ENCODE results near the gene IGFBP2. TPM values are rescaled to one million over a fixed set of nuclear protein-coding genes. Genes with fewer than 3 reads are reported as not detected.
A peak's percentile ranks its signal among the peaks of the same experiment; 100 is the strongest.

IGFBP2 gene
- total and polyA plus RNA-seq, 2 of the 4 experiments (the other 2 are of a cell fraction) = 33.5 to 236 TPM

DNA sequence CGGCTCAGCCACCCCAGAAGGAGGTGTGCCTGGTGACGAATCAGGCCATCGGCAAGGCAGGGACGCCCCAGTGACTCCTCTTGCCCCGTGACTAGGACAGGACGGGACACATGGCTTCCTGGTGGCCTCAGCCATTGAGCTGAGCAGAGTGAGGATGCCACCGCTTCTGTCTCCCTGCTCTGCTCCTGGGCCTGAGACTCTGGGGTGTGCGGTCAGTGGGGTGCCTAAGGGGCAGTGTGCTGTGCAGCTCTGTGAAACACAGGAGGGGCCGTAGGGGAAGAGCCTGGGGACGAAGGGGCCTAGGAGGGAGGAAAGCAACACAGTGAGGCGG, 37.8 kb downstream of the IGFBP2 start:
- Histone ChIP-seq H3K4me1 (ENCODE audit: control insufficient read depth, insufficient read depth, low read length) (no peaks in the 10 kb centered on the region), H4K20me1 (ENCODE audit: insufficient read depth, low read length) (peaks cover 61% of the 10 kb centered on the region), H3K27me3 (ENCODE audit: control insufficient read depth, insufficient read depth, low read length) (no peaks in the 10 kb centered on the region), H2BK15ac (ENCODE audit: low read depth, low read length) (no peak overlapping the region), H3K56ac (ENCODE audit: extremely low read depth, insufficient read depth, low read length) (no peak overlapping the region), H3K27ac (ENCODE audit: insufficient read depth, low read length) (no peak overlapping the region), H3K9ac (ENCODE audit: low read depth, low read length) (no peak overlapping the region), H3K9me3 (ENCODE audit: control insufficient read depth, insufficient read depth, low read length) (no peaks in the 10 kb centered on the region), H2BK20ac (ENCODE audit: low read depth, low read length) (no peak overlapping the region), H2BK120ac (ENCODE audit: low read depth, low read length) (no peak overlapping the region), H3K4ac (ENCODE audit: low read depth, low read length) (no peak overlapping the region), H3K9me1 (ENCODE audit: insufficient read depth, low read length) (0 out of 2 replicates have a peak, but pooled peaks cover 4% of the 10 kb centered on the region), H3K4me3 (ENCODE audit: insufficient read depth, low read depth, low read length) (no peak overlapping the region), H3K4me2 (ENCODE audit: low read depth, low read length) (no peak overlapping the region), H3K79me1 (ENCODE audit: low read depth in 1 of 2, low read length in 2 of 2) (0 out of 4 replicates have a peak, but pooled peaks cover 0 to 5% of the 10 kb centered on the region in 2 experiments), H4K8ac (ENCODE audit: low read depth in 2 of 2, low read length in 2 of 2) (no peak overlapping the region), H3K18ac (ENCODE audit: low read depth, low read length) (no peak overlapping the region), H4K91ac (ENCODE audit: insufficient read depth, low read depth, low read length) (no peak overlapping the region), H3K36me3 (ENCODE audit: control insufficient read depth, insufficient read depth, low read length) (peaks cover 31% of the 10 kb centered on the region), H3K23ac (ENCODE audit: low read depth, low read length) (no peak overlapping the region), H2AFZ (replicated peaks; ENCODE audit: low read length, poor library complexity) (peak overlapping the region; percentile 61), H3K14ac (replicated peaks; ENCODE audit: low read depth, low read length) (no peak overlapping the region), H4K5ac (ENCODE audit: low read depth, low read length) (no peak overlapping the region), H2AK9ac (replicated peaks; ENCODE audit: low read depth, low read length, poor library complexity) (peak overlapping the region; percentile 58), H2BK5ac (ENCODE audit: low read depth, low read length, poor library complexity, severe bottlenecking) (no peak overlapping the region), H2AK5ac (ENCODE audit: low read depth, low read length) (no peak overlapping the region)
- BruUV-seq (replicated peaks) = no TSS peak
- DNase-seq (peak; percentile 77), ATAC-seq (ENCODE audit: low read depth) (peak; percentile 34)
- TF ChIP-seq CEBPB (IDR thresholded peaks at IDR 0.05; ENCODE audit: low read depth, low read length) (no peak), RAD21 (IDR thresholded peaks at IDR 0.05; ENCODE audit: low read length) (no peak), MAZ (IDR thresholded peaks at IDR 0.05; ENCODE audit: borderline replicate concordance, low read depth, low read length) (peak; percentile 27; the same call in 1 of the 2 replicates), NFE2L2 (IDR thresholded peaks at IDR 0.05; ENCODE audit: low read depth, low read length) (no peak), USF2 (IDR thresholded peaks at IDR 0.05; ENCODE audit: low read depth, low read length) (peak; percentile 27; the same call in 1 of the 2 replicates)
- TF ChIP-seq, protein P1, sequence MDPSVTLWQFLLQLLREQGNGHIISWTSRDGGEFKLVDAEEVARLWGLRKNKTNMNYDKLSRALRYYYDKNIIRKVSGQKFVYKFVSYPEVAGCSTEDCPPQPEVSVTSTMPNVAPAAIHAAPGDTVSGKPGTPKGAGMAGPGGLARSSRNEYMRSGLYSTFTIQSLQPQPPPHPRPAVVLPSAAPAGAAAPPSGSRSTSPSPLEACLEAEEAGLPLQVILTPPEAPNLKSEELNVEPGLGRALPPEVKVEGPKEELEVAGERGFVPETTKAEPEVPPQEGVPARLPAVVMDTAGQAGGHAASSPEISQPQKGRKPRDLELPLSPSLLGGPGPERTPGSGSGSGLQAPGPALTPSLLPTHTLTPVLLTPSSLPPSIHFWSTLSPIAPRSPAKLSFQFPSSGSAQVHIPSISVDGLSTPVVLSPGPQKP (IDR thresholded peaks at IDR 0.05; ENCODE audit: borderline replicate concordance, low read depth, low read length) = no peak
- intact Hi-C loops (cut with micrococcal nuclease) (no loop called here), dilution Hi-C loops (cut with HindIII; ENCODE audit: low sequenced_read_pairs, unreplicated experiment) (loop anchor here (25.0 kb wide), 1 partner anchor 159 kb away; no protein-coding TSS in a partner anchor), in situ Hi-C loops (cut with MboI; ENCODE audit: low sequenced_read_pairs) (no loop called here)
- 80% methylated on average over 8 of the region's 11 CpGs; no CpG with 5 or more reads in 1 of the 2 experiments for WGBS, 2 experiments (ENCODE audit: extremely low coverage in 2 of 2, insufficient read length in 1 of 2)
- ChIA-PET POLR2A (ENCODE audit: unreplicated experiment) (no interaction called here), CTCF (interaction anchor here (10.0 kb wide), 1 partner anchor 153 kb away, joined by 88 read pairs; no protein-coding TSS in a partner anchor)
